B cell (primary cell): ENCODE data around the gene LITAFD.

Experiments
- CTCF ChIP-seq: fragments of 200-600 bp; IDR thresholded peaks from one replicate; pipeline ENCODE4 v1.8.0; 2022; ENCODE audit warnings: antibody characterized with exemption, mild to moderate bottlenecking
- EZH2 ChIP-seq: IDR thresholded peaks from 2 replicates; pipeline ENCODE4 v1.6.1; 2012; ENCODE audit warnings: borderline replicate concordance, low read depth, mild to moderate bottlenecking, moderate library complexity, low read length; ENCODE audit not compliant: insufficient read depth, poor library complexity, severe bottlenecking

GRCh38 chr16:8912793-8913192 is 30.6 kb downstream of the LITAFD start:
- TF ChIP-seq EZH2 (no peak), CTCF (no peak)
